Thoracic aorta (tissue), 2 donors: ENCODE results near the gene NHLRC2. TPM values are rescaled to one million over a fixed set of nuclear protein-coding genes. Genes with fewer than 3 reads are reported as not detected.

Experiments used
- ATAC-seq: fragments of 150-250 bp; one replicate; pipeline ENCODE4 v1.8.0; 2017; ENCODE audit warnings: low read depth; ENCODE audit not compliant: insufficient number of reproducible peaks, low FRiP score
- DNase-seq: peaks from one replicate; pipeline ENCODE4 v3.0.0-alpha.2; 2020; ENCODE audit warnings: low spot score
- H3K27ac ChIP-seq, 2 donors: fragments of 200-600 bp; sonication (generic); 1 replicate in 1 of 2; 2 replicates in 1 of 2; pipeline ENCODE4 v1.5.1; 2016; ENCODE audit warnings: mild to moderate bottlenecking in 2 of 2, moderate library complexity in 2 of 2
- H3K27me3 ChIP-seq: fragments of 200-600 bp; sonication (generic); replicated peaks from 2 replicates; pipeline ENCODE4 v1.6.0; 2016; ENCODE audit warnings: mild to moderate bottlenecking; ENCODE audit not compliant: insufficient read depth
- H3K36me3 ChIP-seq: fragments of 200-600 bp; sonication (generic); one replicate; pipeline ENCODE4 v1.5.1; 2016
- H3K4me1 ChIP-seq, 2 donors: fragments of 200-600 bp; sonication (generic); 1 replicate in 1 of 2; 2 replicates in 1 of 2; pipeline versions ENCODE4 v1.5.1 to v1.6.0; 2016; ENCODE audit warnings: low read depth in 2 of 2, mild to moderate bottlenecking in 1 of 2; ENCODE audit not compliant: control insufficient read depth in 1 of 2
- H3K4me3 ChIP-seq: fragments of 200-600 bp; sonication (generic); 2 replicates; pipeline ENCODE4 v1.5.1; 2016; ENCODE audit warnings: mild to moderate bottlenecking
- H3K9me3 ChIP-seq: fragments of 200-600 bp; sonication (generic); 2 replicates; pipeline ENCODE4 v1.5.1; 2016
- CTCF ChIP-seq: fragments of 200-600 bp; sonication (generic); IDR thresholded peaks from one replicate; pipeline ENCODE4 v1.5.1; 2019; ENCODE audit warnings: antibody characterized with exemption
- total RNA-seq, 2 donors: library from RNA; depleted of rRNA; stranded (reverse); fragments of >200 nt; gene quantifications; one replicate each; pipeline versions ENCODE4 v1.1.0 to v1.2.3, GENCODE V29; 2016

NHLRC2 gene
- total RNA-seq, 2 donors from 2014 or later = 21.9 to 56.5 TPM

GRCh38 chr10:113853578-113854012, 866 bp upstream of the NHLRC2 start:
- Histone ChIP-seq H3K27ac (peak overlapping the region; percentile 84 to 89), H3K27me3 (no peaks in the 10 kb centered on the region), H3K4me3 (peak overlapping the region; percentile 98), H3K36me3 (no peaks in the 10 kb centered on the region), H3K4me1 (peaks cover 11 to 36% of the 10 kb centered on the region in 2 donors), H3K9me3 (no peaks in the 10 kb centered on the region)
- TF ChIP-seq CTCF = no peak
- no peak for DNase-seq
- no peak for ATAC-seq

GRCh38 chr10:113854761-113855588, 514 bp downstream of the NHLRC2 start:
- Histone ChIP-seq H3K4me1 (peaks cover 11 to 36% of the 10 kb centered on the region in 2 donors), H3K27ac (peak overlapping the region; percentile 84 to 89), H3K4me3 (peak overlapping the region; percentile 98), H3K9me3 (no peaks in the 10 kb centered on the region), H3K36me3 (no peaks in the 10 kb centered on the region), H3K27me3 (no peaks in the 10 kb centered on the region)
- DNase-seq (no peak), ATAC-seq (no peak)
- peak; percentile 28 for TF ChIP-seq CTCF

GRCh38 chr10:113856563-113856962, 2.1 kb downstream of the NHLRC2 start:
- H3K4me3 ChIP-seq = no peak overlapping the region
- ATAC-seq = no peak
- no peak overlapping the region for H3K27ac ChIP-seq

GRCh38 chr10:113857210-113857609, 2.7 kb downstream of the NHLRC2 start:
- no peak for ATAC-seq
- H3K9me3 ChIP-seq = no peaks in the 10 kb centered on the region
- H3K4me3 ChIP-seq = no peak overlapping the region

More at GRCh38 chr10:113856563-113856962, 2.1 kb downstream of the NHLRC2 start:
- no peak for DNase-seq
- H3K4me1 ChIP-seq = peaks cover 11 to 35% of the 10 kb centered on the region in 2 donors
- H3K9me3 ChIP-seq = no peaks in the 10 kb centered on the region
- TF ChIP-seq CTCF = no peak
- no peaks in the 10 kb centered on the region for H3K27me3 ChIP-seq
- H3K36me3 ChIP-seq = no peaks in the 10 kb centered on the region

More at GRCh38 chr10:113857210-113857609, 2.7 kb downstream of the NHLRC2 start:
- H3K27ac ChIP-seq = no peak overlapping the region
- TF ChIP-seq CTCF = no peak
- no peak for DNase-seq
- peaks cover 11 to 29% of the 10 kb centered on the region in 2 donors for H3K4me1 ChIP-seq
- H3K36me3 ChIP-seq = no peaks in the 10 kb centered on the region
- no peaks in the 10 kb centered on the region for H3K27me3 ChIP-seq
